NCI-H128 (cell line): Measurements from ENCODE around the gene CYB561D2.
"Not testable (repeated sequence)": the region's sequence is repeated elsewhere in the genome, so short reads cannot be mapped to it uniquely, and the experiment has no call there.

Experiments used
- DNase-seq: peaks from one replicate; lab custom pipeline; 2025; ENCODE audit not compliant: unreplicated experiment; lab: John Stamatoyannopoulos, UW

Gene CYB561D2

GRCh38 chr3:50350527-50351322 lies at the start of gene CYB561D2, which contains the start of gene NPRL2:
CYB561D2 (plus strand) TSS chr3:50350862; CDS start chr3:50351434, 572 bp downstream.
NPRL2 (minus strand) TSS chr3:50350775; CDS start chr3:50350652, 123 bp downstream.
- DNase-seq = peak; percentile 81

GRCh38 chr3:50302095-50303012 lies 48.3 kb upstream of the CYB561D2 start:
- no peak for DNase-seq

GRCh38 chr3:50303013-50303815 lies 47.4 kb upstream of the CYB561D2 start, which contains the start of gene HYAL1:
HYAL1 (minus strand) TSS chr3:50303574; CDS start chr3:50302956, 618 bp downstream.
- DNase-seq = no peak

- no peak for DNase-seq
Measured at GRCh38 chr3:50304601-50305000, 46.1 kb upstream of the CYB561D2 start.

GRCh38 chr3:50312041-50312440 lies 38.6 kb upstream of the CYB561D2 start:
- not testable (repeated sequence) for DNase-seq

- DNase-seq = no peak
Measured at GRCh38 chr3:50314342-50314741, 36.3 kb upstream of the CYB561D2 start.

GRCh38 chr3:50314816-50315215 lies 35.8 kb upstream of the CYB561D2 start:
- no peak for DNase-seq

- no peak for DNase-seq
Measured at GRCh38 chr3:50316657-50317242, 33.9 kb upstream of the CYB561D2 start.

- DNase-seq = no peak
Measured at GRCh38 chr3:50317300-50317699, 33.4 kb upstream of the CYB561D2 start.

- DNase-seq = no peak
Measured at GRCh38 chr3:50318163-50318562, 32.5 kb upstream of the CYB561D2 start.

GRCh38 chr3:50318615-50319014 lies 32.0 kb upstream of the CYB561D2 start:
- DNase-seq = no peak

- no peak for DNase-seq
Measured at GRCh38 chr3:50319181-50319893, 31.3 kb upstream of the CYB561D2 start.

- DNase-seq = no peak
Measured at GRCh38 chr3:50319894-50320625, 30.6 kb upstream of the CYB561D2 start.

- no peak for DNase-seq
Measured at GRCh38 chr3:50320853-50321335, 29.8 kb upstream of the CYB561D2 start.

GRCh38 chr3:50321336-50322114 lies 29.1 kb upstream of the CYB561D2 start:
- DNase-seq = peak; percentile 40

GRCh38 chr3:50322115-50322385 lies 28.6 kb upstream of the CYB561D2 start:
- DNase-seq = no peak

GRCh38 chr3:50322386-50323091 lies 28.1 kb upstream of the CYB561D2 start, which contains the start of gene HYAL2:
HYAL2 (minus strand) TSS chr3:50322745; CDS start chr3:50320489, 2,256 bp downstream.
- DNase-seq = no peak
